Neural cell (in vitro differentiated cells): ENCODE results near the gene ITPR2.

Source experiments
- EP300 ChIP-seq: fragments of 450-650 bp; conservative IDR thresholded peaks from 2 replicates; pipeline ENCODE4 v1.6.1; 2014; ENCODE audit warnings: antibody characterized with exemption, mild to moderate bottlenecking, moderate library complexity; ENCODE audit not compliant: poor library complexity, severe bottlenecking
- EZH2 ChIP-seq: fragments of 200-600, 300-800 bp; shearing (Covaris generic), sonication (generic); IDR thresholded peaks from 2 replicates; pipeline ENCODE4 v1.6.1; 2014; ENCODE audit warnings: antibody characterized with exemption, low read length, borderline replicate concordance, mild to moderate bottlenecking; ENCODE audit not compliant: insufficient read depth, poor library complexity, severe bottlenecking
- MXI1 ChIP-seq: fragments of 450-650 bp; conservative IDR thresholded peaks from 2 replicates; pipeline ENCODE4 v1.6.1; 2014; ENCODE audit warnings: antibody characterized with exemption, mild to moderate bottlenecking; ENCODE audit not compliant: poor library complexity, severe bottlenecking
- TAF1 ChIP-seq: IDR thresholded peaks from 2 replicates; pipeline ENCODE4 v1.6.1; 2012; ENCODE audit warnings: low read depth
- TF ChIP-seq, protein P1 (sequence below): fragments of 450-650 bp; IDR thresholded peaks from 2 replicates; pipeline ENCODE4 v1.5.1; 2014; ENCODE audit warnings: antibody characterized with exemption, mild to moderate bottlenecking, moderate library complexity; ENCODE audit not compliant: poor library complexity, severe bottlenecking
- TF ChIP-seq, protein P2 (sequence below): IDR thresholded peaks from 2 replicates; pipeline ENCODE4 v1.6.1; 2012; ENCODE audit warnings: borderline replicate concordance

DNA sequence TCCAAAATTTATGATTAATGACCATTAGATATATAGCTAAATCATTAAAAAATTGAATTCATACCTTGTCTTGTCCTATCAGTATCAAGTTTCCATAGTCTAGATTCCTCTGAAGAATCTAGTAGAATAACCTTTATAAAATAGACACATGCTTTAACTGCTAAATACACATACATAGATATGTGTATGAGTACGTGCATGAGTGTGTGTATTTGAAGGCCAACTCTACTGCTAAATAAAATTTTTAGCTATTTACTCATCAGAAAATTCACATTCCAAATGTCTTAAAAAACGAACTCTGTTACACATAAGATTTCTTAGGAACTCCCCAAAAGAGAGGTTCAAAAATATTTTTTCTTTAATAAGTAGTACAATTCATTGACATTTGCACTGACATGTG is 404.6 kb downstream of the ITPR2 start:
- TF ChIP-seq, protein P1, sequence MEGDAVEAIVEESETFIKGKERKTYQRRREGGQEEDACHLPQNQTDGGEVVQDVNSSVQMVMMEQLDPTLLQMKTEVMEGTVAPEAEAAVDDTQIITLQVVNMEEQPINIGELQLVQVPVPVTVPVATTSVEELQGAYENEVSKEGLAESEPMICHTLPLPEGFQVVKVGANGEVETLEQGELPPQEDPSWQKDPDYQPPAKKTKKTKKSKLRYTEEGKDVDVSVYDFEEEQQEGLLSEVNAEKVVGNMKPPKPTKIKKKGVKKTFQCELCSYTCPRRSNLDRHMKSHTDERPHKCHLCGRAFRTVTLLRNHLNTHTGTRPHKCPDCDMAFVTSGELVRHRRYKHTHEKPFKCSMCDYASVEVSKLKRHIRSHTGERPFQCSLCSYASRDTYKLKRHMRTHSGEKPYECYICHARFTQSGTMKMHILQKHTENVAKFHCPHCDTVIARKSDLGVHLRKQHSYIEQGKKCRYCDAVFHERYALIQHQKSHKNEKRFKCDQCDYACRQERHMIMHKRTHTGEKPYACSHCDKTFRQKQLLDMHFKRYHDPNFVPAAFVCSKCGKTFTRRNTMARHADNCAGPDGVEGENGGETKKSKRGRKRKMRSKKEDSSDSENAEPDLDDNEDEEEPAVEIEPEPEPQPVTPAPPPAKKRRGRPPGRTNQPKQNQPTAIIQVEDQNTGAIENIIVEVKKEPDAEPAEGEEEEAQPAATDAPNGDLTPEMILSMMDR = no peak
- TF ChIP-seq, protein P2, sequence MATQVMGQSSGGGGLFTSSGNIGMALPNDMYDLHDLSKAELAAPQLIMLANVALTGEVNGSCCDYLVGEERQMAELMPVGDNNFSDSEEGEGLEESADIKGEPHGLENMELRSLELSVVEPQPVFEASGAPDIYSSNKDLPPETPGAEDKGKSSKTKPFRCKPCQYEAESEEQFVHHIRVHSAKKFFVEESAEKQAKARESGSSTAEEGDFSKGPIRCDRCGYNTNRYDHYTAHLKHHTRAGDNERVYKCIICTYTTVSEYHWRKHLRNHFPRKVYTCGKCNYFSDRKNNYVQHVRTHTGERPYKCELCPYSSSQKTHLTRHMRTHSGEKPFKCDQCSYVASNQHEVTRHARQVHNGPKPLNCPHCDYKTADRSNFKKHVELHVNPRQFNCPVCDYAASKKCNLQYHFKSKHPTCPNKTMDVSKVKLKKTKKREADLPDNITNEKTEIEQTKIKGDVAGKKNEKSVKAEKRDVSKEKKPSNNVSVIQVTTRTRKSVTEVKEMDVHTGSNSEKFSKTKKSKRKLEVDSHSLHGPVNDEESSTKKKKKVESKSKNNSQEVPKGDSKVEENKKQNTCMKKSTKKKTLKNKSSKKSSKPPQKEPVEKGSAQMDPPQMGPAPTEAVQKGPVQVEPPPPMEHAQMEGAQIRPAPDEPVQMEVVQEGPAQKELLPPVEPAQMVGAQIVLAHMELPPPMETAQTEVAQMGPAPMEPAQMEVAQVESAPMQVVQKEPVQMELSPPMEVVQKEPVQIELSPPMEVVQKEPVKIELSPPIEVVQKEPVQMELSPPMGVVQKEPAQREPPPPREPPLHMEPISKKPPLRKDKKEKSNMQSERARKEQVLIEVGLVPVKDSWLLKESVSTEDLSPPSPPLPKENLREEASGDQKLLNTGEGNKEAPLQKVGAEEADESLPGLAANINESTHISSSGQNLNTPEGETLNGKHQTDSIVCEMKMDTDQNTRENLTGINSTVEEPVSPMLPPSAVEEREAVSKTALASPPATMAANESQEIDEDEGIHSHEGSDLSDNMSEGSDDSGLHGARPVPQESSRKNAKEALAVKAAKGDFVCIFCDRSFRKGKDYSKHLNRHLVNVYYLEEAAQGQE = no peak
- TF ChIP-seq EP300 = no peak
- TF ChIP-seq TAF1 = no peak
- no peak for TF ChIP-seq MXI1
- no peak for TF ChIP-seq EZH2
